ENCODE results near the gene LCE3D.

LCE3D gene, protein sequence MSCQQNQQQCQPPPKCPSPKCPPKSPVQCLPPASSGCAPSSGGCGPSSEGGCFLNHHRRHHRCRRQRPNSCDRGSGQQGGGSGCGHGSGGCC

GRCh38 chr1:152580433-152580832 is at the start of gene LCE3D:
TSS of gene LCE3D (minus strand) at chr1:152580516. CDS start at chr1:152579936, 580 bp downstream.
- no peak for TF ChIP-seq ZNF416 (tag by site-specific recombination; IDR thresholded peaks at IDR 0.05)
- TF ChIP-seq ZFP3 (tag by site-specific recombination; IDR thresholded peaks at IDR 0.05; ENCODE audit: low read depth) = no peak
- TF ChIP-seq ZXDB (tag by site-specific recombination; IDR thresholded peaks at IDR 0.05) = no peak
- TF ChIP-seq ZNF624 (tag by site-specific recombination; IDR thresholded peaks at IDR 0.05) = no peak
- TF ChIP-seq ZNF146 (tag by site-specific recombination; IDR thresholded peaks at IDR 0.05) = no peak
- TF ChIP-seq OSR2 (tag by site-specific recombination; IDR thresholded peaks at IDR 0.05) = no peak
- no peak for TF ChIP-seq ZNF585B (tag by site-specific recombination; IDR thresholded peaks at IDR 0.05)
- Histone ChIP-seq H3K4me3 (ENCODE audit: low read depth, low read length) (no peak within 1 kb of the TSS), H3K4me1 (ENCODE audit: control insufficient read depth, insufficient read depth, low read length) (no peaks in the 10 kb centered on the region), H3K27ac (ENCODE audit: extremely low read depth, low read depth, low read length) (no peak within 1 kb of the TSS), H3K36me3 (ENCODE audit: control insufficient read depth in 2 of 2, insufficient read depth in 1 of 2, low read length in 2 of 2) (no peaks in the 10 kb centered on the region), H3K9me3 (ENCODE audit: control insufficient read depth, insufficient read depth, low read depth, low read length) (no peaks in the 10 kb centered on the region)
- POLR2A ChIA-PET = no interaction called here
- CTCF ChIA-PET = no interaction called here

- no peaks in the 10 kb centered on the region for H3K36me3 ChIP-seq (ENCODE audit: control insufficient read depth in 2 of 2, insufficient read depth in 1 of 2, low read length in 2 of 2)
Observed at GRCh38 chr1:152626744-152627143, 46.4 kb upstream of the LCE3D start.

GRCh38 chr1:152623203-152623844 is 43.0 kb upstream of the LCE3D start:
- POLR2A ChIA-PET = no interaction called here
- Histone ChIP-seq H3K36me3 (ENCODE audit: control insufficient read depth in 2 of 2, insufficient read depth in 1 of 2, low read length in 2 of 2) (no peaks in the 10 kb centered on the region), H3K9me3 (ENCODE audit: control insufficient read depth, insufficient read depth, low read depth, low read length) (no peaks in the 10 kb centered on the region), H3K27ac (ENCODE audit: extremely low read depth, low read depth, low read length) (no peak overlapping the region), H3K4me1 (ENCODE audit: control insufficient read depth, insufficient read depth, low read length) (no peaks in the 10 kb centered on the region), H3K4me3 (ENCODE audit: low read depth, low read length) (no peak overlapping the region)
- CTCF ChIA-PET = interaction anchor here (0.7 to 1.2 kb wide), 3 partner anchors 13 to 355 kb away, joined by 3 to 4 read pairs (median 3); no protein-coding TSS in a partner anchor
- TF ChIP-seq, protein P1, sequence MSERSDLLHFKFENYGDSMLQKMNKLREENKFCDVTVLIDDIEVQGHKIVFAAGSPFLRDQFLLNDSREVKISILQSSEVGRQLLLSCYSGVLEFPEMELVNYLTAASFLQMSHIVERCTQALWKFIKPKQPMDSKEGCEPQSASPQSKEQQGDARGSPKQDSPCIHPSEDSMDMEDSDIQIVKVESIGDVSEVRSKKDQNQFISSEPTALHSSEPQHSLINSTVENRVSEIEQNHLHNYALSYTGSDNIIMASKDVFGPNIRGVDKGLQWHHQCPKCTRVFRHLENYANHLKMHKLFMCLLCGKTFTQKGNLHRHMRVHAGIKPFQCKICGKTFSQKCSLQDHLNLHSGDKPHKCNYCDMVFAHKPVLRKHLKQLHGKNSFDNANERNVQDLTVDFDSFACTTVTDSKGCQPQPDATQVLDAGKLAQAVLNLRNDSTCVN (tag by site-specific recombination; optimal IDR thresholded peaks at IDR 0.05) = no peak
- TF ChIP-seq SP7 (tag by site-specific recombination; IDR thresholded peaks at IDR 0.05) (no peak), ZNF626 (tag by site-specific recombination; IDR thresholded peaks at IDR 0.05) (no peak), ZNF629 (tag by site-specific recombination; IDR thresholded peaks at IDR 0.05) (no peak), PBX3 (CRISPR knock-in tag; IDR thresholded peaks at IDR 0.05) (no peak), PRDM10 (tag by site-specific recombination; IDR thresholded peaks at IDR 0.05) (no peak), PATZ1 (tag by site-specific recombination; IDR thresholded peaks at IDR 0.05) (no peak), ZSCAN23 (tag by site-specific recombination; IDR thresholded peaks at IDR 0.05) (no peak), KLF16 (tag by site-specific recombination; IDR thresholded peaks at IDR 0.05) (no peak), SETDB1 (IDR thresholded peaks at IDR 0.05; ENCODE audit: insufficient read length, low read length) (no peak), ZNF239 (tag by site-specific recombination; IDR thresholded peaks at IDR 0.05) (no peak), YY2 (tag by site-specific recombination; IDR thresholded peaks at IDR 0.05) (no peak), SCRT1 (tag by site-specific recombination; IDR thresholded peaks at IDR 0.05; ENCODE audit: borderline replicate concordance) (no peak), FEZF1 (tag by site-specific recombination; IDR thresholded peaks at IDR 0.05) (no peak)

More at GRCh38 chr1:152626744-152627143, 46.4 kb upstream of the LCE3D start:
- no peaks in the 10 kb centered on the region for H3K4me1 ChIP-seq (ENCODE audit: control insufficient read depth, insufficient read depth, low read length)
- ChIA-PET CTCF (interaction anchor here (0.9 kb wide), 1 partner anchor 27 kb away, joined by 6 read pairs; no protein-coding TSS in a partner anchor), POLR2A (no interaction called here)
- H3K27ac ChIP-seq (ENCODE audit: extremely low read depth, low read depth, low read length) = no peak overlapping the region
- no peak overlapping the region for H3K4me3 ChIP-seq (ENCODE audit: low read depth, low read length)
- H3K9me3 ChIP-seq (ENCODE audit: control insufficient read depth, insufficient read depth, low read depth, low read length) = no peaks in the 10 kb centered on the region
- no peak for TF ChIP-seq ZNF654 (tag by site-specific recombination; IDR thresholded peaks at IDR 0.05; ENCODE audit: low read depth)
- TF ChIP-seq ZNF596 (tag by site-specific recombination; IDR thresholded peaks at IDR 0.05) = no peak
- no peak for TF ChIP-seq ZNF23 (tag by site-specific recombination; IDR thresholded peaks at IDR 0.05; ENCODE audit: borderline replicate concordance)
- no peak for TF ChIP-seq OVOL3 (tag by site-specific recombination; IDR thresholded peaks at IDR 0.05)

All from HEK293 (cell line).